KMS-11 (cell line): ENCODE results near the gene FYCO1.

Experiments
- H2AFZ ChIP-seq: fragments of 200-600 bp; sonication (generic); 2 replicates; pipeline ENCODE4 v1.6.1; 2016; ENCODE audit warnings: antibody characterized with exemption, mixed run types, low read depth
- H3K27ac ChIP-seq: fragments of 200-600 bp; sonication (generic); 2 replicates; pipeline ENCODE4 v1.6.1; 2016; ENCODE audit warnings: mild to moderate bottlenecking, mixed run types
- H3K27me3 ChIP-seq: fragments of 200-600 bp; sonication (generic); 2 replicates; pipeline ENCODE4 v1.6.1; 2017; ENCODE audit warnings: mild to moderate bottlenecking, low read depth, mixed run types, moderate library complexity; ENCODE audit not compliant: insufficient read depth
- H3K36me3 ChIP-seq: fragments of 200-600 bp; sonication (generic); 2 replicates; pipeline ENCODE4 v1.6.1; 2017; ENCODE audit warnings: mild to moderate bottlenecking, mixed run types; ENCODE audit not compliant: insufficient read depth
- H3K4me1 ChIP-seq: fragments of 200-600 bp; sonication (generic); 2 replicates; pipeline ENCODE4 v1.6.1; 2016; ENCODE audit warnings: mild to moderate bottlenecking, low read depth, mixed run types; ENCODE audit not compliant: poor library complexity, severe bottlenecking
- H3K4me2 ChIP-seq: fragments of 200-600 bp; sonication (generic); 2 replicates; pipeline ENCODE4 v1.7.0; 2016; ENCODE audit warnings: mild to moderate bottlenecking, mixed run types
- H3K4me3 ChIP-seq: fragments of 200-600 bp; sonication (generic); IDR thresholded peaks from 2 replicates; pipeline ENCODE4 v1.6.1; 2017; ENCODE audit warnings: low read depth, low read length, mixed read lengths; ENCODE audit not compliant: insufficient read depth
- H3K79me2 ChIP-seq: fragments of 200-600 bp; sonication (generic); 2 replicates; pipeline ENCODE4 v1.6.1; 2016; ENCODE audit warnings: low read depth, mixed run types; ENCODE audit not compliant: insufficient read depth
- H3K9ac ChIP-seq: fragments of 200-600 bp; sonication (generic); 2 replicates; pipeline ENCODE4 v1.6.1; 2016; ENCODE audit warnings: mild to moderate bottlenecking, mixed run types
- H4K20me1 ChIP-seq: fragments of 200-600 bp; sonication (generic); 2 replicates; pipeline ENCODE4 v1.6.1; 2016; ENCODE audit warnings: mild to moderate bottlenecking, mixed run types; ENCODE audit not compliant: insufficient read depth
- CTCF ChIP-seq: fragments of 200-600 bp; sonication (generic); conservative IDR thresholded peaks from 2 replicates; pipeline ENCODE4 v1.6.1; 2017; ENCODE audit warnings: low read depth, mild to moderate bottlenecking, antibody characterized with exemption, low read length, moderate library complexity, mixed read lengths

The FYCO1 gene

DNA sequence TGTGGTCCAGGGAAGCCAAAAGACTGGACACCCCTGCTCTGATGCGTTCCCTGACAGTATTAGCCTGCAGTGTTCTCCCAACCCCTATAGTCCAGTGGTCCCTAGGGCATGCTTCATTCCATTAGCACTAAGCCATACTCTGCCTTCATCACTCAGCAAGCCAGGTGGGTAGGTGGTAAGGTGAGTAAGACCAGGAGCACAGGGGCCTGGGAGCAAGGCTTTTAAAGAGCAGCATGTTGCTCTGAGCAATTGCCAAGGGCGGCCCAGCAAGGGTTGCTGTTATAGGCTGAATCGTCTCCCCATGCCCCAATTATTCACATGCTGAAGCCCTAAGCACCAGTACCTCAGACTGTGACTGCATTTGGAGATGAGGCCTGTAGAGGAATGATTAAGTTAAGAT, 41.3 kb downstream of the FYCO1 start:
- no peak for TF ChIP-seq CTCF
- H3K4me2 ChIP-seq: no peak overlapping the region
- H3K36me3 ChIP-seq: no peaks in the 10 kb centered on the region
- H3K4me3 ChIP-seq: no peak overlapping the region
- H3K4me1 ChIP-seq: no peaks in the 10 kb centered on the region
- no peak overlapping the region for H3K9ac ChIP-seq
- H3K79me2 ChIP-seq: no peaks in the 10 kb centered on the region
- H3K27ac ChIP-seq: no peak overlapping the region
- H2AFZ ChIP-seq: no peak overlapping the region
- H3K27me3 ChIP-seq: no peaks in the 10 kb centered on the region
- no peaks in the 10 kb centered on the region for H4K20me1 ChIP-seq

DNA sequence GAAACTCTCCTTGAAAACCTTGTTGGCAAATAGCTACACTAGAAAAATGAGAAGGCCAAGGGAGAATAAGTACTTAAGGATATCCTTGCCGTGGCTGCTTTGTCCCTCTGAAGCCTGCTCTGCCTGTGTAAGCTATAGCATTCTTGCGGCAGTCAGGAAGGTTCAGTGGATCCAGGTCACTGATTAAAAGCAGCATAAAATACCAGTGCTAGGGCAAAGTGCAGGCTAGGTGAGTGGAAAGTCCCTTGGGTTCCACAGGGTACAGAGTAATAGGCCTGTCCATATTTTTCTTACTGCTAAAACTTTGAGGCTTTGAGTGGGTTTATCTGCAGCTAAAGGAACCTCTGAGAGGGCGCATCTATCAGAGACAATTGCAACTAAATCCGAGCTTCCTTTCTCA, 42.1 kb downstream of the FYCO1 start:
- no peaks in the 10 kb centered on the region for H4K20me1 ChIP-seq
- no peaks in the 10 kb centered on the region for H3K4me1 ChIP-seq
- H3K4me3 ChIP-seq: no peak overlapping the region
- no peak overlapping the region for H3K4me2 ChIP-seq
- no peak overlapping the region for H3K9ac ChIP-seq
- H3K27me3 ChIP-seq: no peaks in the 10 kb centered on the region
- no peaks in the 10 kb centered on the region for H3K79me2 ChIP-seq
- no peak overlapping the region for H3K27ac ChIP-seq
- TF ChIP-seq CTCF: no peak
- no peak overlapping the region for H2AFZ ChIP-seq
- H3K36me3 ChIP-seq: no peaks in the 10 kb centered on the region

- Histone ChIP-seq H3K36me3 (no peaks in the 10 kb centered on the region), H3K27me3 (no peaks in the 10 kb centered on the region), H3K4me2 (no peak overlapping the region), H3K9ac (no peak overlapping the region), H2AFZ (no peak overlapping the region), H3K4me3 (no peak overlapping the region), H3K4me1 (no peaks in the 10 kb centered on the region), H4K20me1 (no peaks in the 10 kb centered on the region), H3K79me2 (no peaks in the 10 kb centered on the region), H3K27ac (no peak overlapping the region)
- TF ChIP-seq CTCF: no peak
These were observed 43.2 kb downstream of the FYCO1 start for GRCh38 chr3:45952456-45952855.

DNA sequence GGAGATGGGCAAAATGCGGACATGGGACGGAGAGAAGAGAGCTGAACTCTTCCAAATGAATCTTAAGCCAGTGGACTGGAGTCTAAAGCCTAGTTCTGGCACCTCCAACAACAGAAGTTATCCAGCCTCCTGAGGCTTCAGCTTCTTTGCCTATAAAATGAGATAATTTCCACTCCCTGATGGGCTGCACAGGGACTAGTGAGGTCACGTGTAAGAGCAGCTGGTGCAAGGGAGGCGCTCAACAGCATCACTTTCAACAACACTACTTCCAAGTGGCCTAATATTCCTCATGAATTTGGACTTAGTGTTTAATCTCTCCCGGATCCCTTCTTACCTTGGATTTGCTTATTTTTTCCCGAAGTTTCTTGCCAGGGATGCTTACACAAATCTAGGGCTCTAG, 43.7 kb downstream of the FYCO1 start:
- H2AFZ ChIP-seq: no peak overlapping the region
- no peaks in the 10 kb centered on the region for H3K79me2 ChIP-seq
- no peaks in the 10 kb centered on the region for H3K36me3 ChIP-seq
- H3K27ac ChIP-seq: no peak overlapping the region
- H3K9ac ChIP-seq: no peak overlapping the region
- TF ChIP-seq CTCF: no peak
- H3K4me2 ChIP-seq: no peak overlapping the region
- H4K20me1 ChIP-seq: no peaks in the 10 kb centered on the region
- H3K4me3 ChIP-seq: no peak overlapping the region
- no peaks in the 10 kb centered on the region for H3K27me3 ChIP-seq
- no peaks in the 10 kb centered on the region for H3K4me1 ChIP-seq
